DOHH2 (cell line): Measurements from ENCODE around the gene NUP85.

Experiments used
- H3F3A ChIP-seq: fragments of 200-600 bp; sonication (generic), shearing (Covaris generic); 2 replicates; pipeline ENCODE4 v1.6.0; 2016; ENCODE audit warnings: antibody characterized with exemption, mild to moderate bottlenecking; ENCODE audit not compliant: control insufficient read depth, insufficient read depth
- H3K27ac ChIP-seq: fragments of 200-600 bp; sonication (generic); 2 replicates; pipeline ENCODE4 v1.5.1; 2014; ENCODE audit warnings: low read depth, mild to moderate bottlenecking, low read length, moderate library complexity
- H3K27me3 ChIP-seq: fragments of 200-600 bp; sonication (generic); 2 replicates; pipeline ENCODE4 v1.6.1; 2014; ENCODE audit warnings: mild to moderate bottlenecking, low read length, mixed read lengths; ENCODE audit not compliant: control insufficient read depth
- H3K36me3 ChIP-seq: fragments of 200-600 bp; sonication (generic); 2 replicates; pipeline ENCODE4 v1.6.1; 2014; ENCODE audit warnings: mild to moderate bottlenecking, low read length, moderate library complexity, mixed read lengths; ENCODE audit not compliant: control insufficient read depth
- H3K4me1 ChIP-seq: fragments of 200-600 bp; sonication (generic); 2 replicates; pipeline ENCODE4 v1.6.1; 2014; ENCODE audit warnings: mild to moderate bottlenecking, low read length, mixed read lengths; ENCODE audit not compliant: control insufficient read depth
- H3K4me2 ChIP-seq: fragments of 200-600 bp; sonication (generic); 2 replicates; pipeline ENCODE4 v1.6.0; 2014; ENCODE audit warnings: mild to moderate bottlenecking, low read length, moderate library complexity
- H3K4me3 ChIP-seq: fragments of 200-600 bp; sonication (generic); 2 replicates; pipeline ENCODE4 v1.5.1; 2014; ENCODE audit warnings: mild to moderate bottlenecking, low read length, mixed read lengths
- H3K79me2 ChIP-seq: fragments of 200-600 bp; sonication (generic); 2 replicates; pipeline ENCODE4 v1.6.1; 2014; ENCODE audit warnings: mild to moderate bottlenecking, low read length, mixed read lengths; ENCODE audit not compliant: control insufficient read depth
- H3K9me2 ChIP-seq: fragments of 200-600 bp; sonication (generic); replicated peaks from 2 replicates; pipeline ENCODE4 v1.6.1; 2014; ENCODE audit warnings: mild to moderate bottlenecking, low read length, mixed read lengths; ENCODE audit not compliant: control insufficient read depth
- H3K9me3 ChIP-seq: fragments of 200-600 bp; sonication (generic); 2 replicates; pipeline ENCODE4 v1.6.1; 2014; ENCODE audit warnings: antibody characterized with exemption, low read length, mixed read lengths; ENCODE audit not compliant: control insufficient read depth, insufficient read depth
- H4K20me1 ChIP-seq: fragments of 200-600 bp; sonication (generic); 2 replicates; pipeline ENCODE4 v1.6.0; 2014; ENCODE audit warnings: low read depth, mild to moderate bottlenecking, antibody characterized with exemption, low read length, moderate library complexity; ENCODE audit not compliant: control insufficient read depth, insufficient read depth
- EZH2phosphoT487 ChIP-seq: fragments of 200-600 bp; sonication (generic); IDR thresholded peaks from 2 replicates; pipeline ENCODE4 v1.6.1; 2017; ENCODE audit warnings: borderline replicate concordance, mild to moderate bottlenecking, antibody characterized with exemption, low read length, moderate library complexity, mixed read lengths
- TF ChIP-seq, protein P1 (sequence below): fragments of 200-600 bp; sonication (generic); IDR thresholded peaks from one replicate; pipeline ENCODE4 v1.5.1; 2014; ENCODE audit warnings: antibody characterized with exemption, mild to moderate bottlenecking, low read depth, low read length; ENCODE audit not compliant: poor library complexity, severe bottlenecking

The NUP85 gene

DNA sequence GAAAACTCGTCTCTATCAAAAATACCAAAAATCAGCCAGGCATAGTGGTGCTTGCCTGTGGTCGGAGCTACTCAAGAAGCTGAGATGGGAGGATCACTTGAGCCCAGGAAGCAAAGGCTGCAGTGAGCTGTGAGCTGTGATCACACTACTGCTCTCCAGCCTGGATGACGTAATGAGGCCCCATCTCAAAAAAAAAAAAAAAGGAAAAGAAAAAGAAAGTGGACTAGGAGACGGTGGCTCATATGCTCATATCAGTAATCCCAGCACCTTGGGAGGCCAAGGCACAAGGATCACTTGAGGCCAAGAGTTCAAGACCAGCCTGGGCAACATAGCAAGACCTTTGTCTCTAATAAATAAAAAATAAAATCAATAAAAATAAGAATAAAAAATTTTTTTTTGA lies 13.9 kb upstream of the NUP85 start:
- Histone ChIP-seq H3K36me3 (no peaks in the 10 kb centered on the region), H3K4me3 (no peak overlapping the region), H3K27ac (no peak overlapping the region), H3K4me1 (no peaks in the 10 kb centered on the region), H3K9me3 (no peaks in the 10 kb centered on the region), H3K27me3 (0 out of 2 replicates have a peak, but pooled peaks cover 2% of the 10 kb centered on the region), H3K9me2 (no peaks in the 10 kb centered on the region), H3K4me2 (no peak overlapping the region), H3F3A (no peaks in the 10 kb centered on the region), H4K20me1 (no peaks in the 10 kb centered on the region), H3K79me2 (no peaks in the 10 kb centered on the region)
- no peak for TF ChIP-seq EZH2phosphoT487
- TF ChIP-seq, protein P1, sequence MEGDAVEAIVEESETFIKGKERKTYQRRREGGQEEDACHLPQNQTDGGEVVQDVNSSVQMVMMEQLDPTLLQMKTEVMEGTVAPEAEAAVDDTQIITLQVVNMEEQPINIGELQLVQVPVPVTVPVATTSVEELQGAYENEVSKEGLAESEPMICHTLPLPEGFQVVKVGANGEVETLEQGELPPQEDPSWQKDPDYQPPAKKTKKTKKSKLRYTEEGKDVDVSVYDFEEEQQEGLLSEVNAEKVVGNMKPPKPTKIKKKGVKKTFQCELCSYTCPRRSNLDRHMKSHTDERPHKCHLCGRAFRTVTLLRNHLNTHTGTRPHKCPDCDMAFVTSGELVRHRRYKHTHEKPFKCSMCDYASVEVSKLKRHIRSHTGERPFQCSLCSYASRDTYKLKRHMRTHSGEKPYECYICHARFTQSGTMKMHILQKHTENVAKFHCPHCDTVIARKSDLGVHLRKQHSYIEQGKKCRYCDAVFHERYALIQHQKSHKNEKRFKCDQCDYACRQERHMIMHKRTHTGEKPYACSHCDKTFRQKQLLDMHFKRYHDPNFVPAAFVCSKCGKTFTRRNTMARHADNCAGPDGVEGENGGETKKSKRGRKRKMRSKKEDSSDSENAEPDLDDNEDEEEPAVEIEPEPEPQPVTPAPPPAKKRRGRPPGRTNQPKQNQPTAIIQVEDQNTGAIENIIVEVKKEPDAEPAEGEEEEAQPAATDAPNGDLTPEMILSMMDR, result no peak

DNA sequence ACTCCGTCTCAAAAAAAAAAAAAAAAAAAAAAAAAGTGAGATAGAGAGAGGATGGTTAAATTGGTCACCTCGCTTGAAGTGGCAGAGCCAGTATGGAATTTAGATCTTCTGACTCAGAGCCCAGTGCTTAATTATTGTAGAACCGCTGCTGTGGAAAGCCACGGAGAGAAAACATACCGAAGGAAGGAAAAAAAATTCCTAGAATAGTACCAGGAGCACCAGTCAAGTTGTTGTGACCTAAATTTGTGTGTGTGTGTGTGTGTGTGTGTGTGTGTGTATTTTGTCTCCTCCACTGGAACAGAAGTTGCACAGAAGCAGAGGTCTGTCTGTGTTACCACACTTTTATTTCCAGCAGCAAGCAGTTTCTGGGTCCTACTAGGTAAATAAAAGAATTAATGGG lies 10.6 kb upstream of the NUP85 start:
- Histone ChIP-seq H3K9me2 (no peaks in the 10 kb centered on the region), H3K79me2 (no peaks in the 10 kb centered on the region), H3K27me3 (no peaks in the 10 kb centered on the region), H3K36me3 (no peaks in the 10 kb centered on the region), H3K4me3 (no peak overlapping the region), H3K4me1 (no peaks in the 10 kb centered on the region), H3K9me3 (no peaks in the 10 kb centered on the region), H3K4me2 (no peak overlapping the region), H4K20me1 (no peaks in the 10 kb centered on the region), H3F3A (no peaks in the 10 kb centered on the region), H3K27ac (no peak overlapping the region)
- TF ChIP-seq, protein P1, result no peak
- no peak for TF ChIP-seq EZH2phosphoT487

DNA sequence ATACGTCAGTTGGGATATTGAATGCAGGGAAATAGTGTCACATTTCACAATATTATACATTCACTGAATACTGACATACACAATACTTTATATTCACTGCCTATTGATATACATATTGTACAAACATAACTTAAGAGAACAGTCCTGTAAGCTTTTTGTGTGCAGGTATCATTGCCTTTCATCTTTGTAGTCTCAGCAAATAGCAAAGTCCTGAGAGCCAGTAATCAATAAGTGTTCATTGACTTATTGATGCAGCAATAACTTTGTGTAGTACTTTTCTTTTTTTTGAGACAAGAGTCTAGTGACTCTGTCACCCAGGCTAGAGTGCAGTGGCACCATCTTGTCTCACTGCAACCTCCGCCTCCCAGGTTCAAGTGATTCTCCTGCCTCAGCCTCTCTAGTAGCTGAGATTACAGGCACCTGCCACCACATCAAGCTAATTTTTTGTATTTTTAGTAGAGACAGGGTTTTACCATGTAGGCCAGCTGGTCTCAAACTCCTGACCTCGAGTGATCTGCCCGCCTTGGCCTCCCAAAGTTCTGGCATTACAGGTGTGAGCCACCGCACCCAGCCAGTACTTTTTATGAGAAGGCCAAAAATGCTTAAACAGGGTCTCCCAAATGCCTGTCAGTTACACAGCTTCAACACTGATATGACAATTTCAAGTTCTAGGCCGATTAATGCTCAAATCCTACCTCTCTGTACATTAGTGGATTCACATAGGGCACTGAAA lies 5.4 kb upstream of the NUP85 start:
- Histone ChIP-seq H3K9me3 (no peaks in the 10 kb centered on the region), H3K4me2 (no peak overlapping the region), H3F3A (peaks cover 2% of the 10 kb centered on the region; the same call in 1 of the 2 replicates), H3K4me3 (no peak overlapping the region), H3K27me3 (no peaks in the 10 kb centered on the region), H3K4me1 (peaks cover 7% of the 10 kb centered on the region), H3K27ac (no peak overlapping the region), H3K36me3 (no peaks in the 10 kb centered on the region), H3K9me2 (no peaks in the 10 kb centered on the region), H3K79me2 (peaks cover 11% of the 10 kb centered on the region), H4K20me1 (no peaks in the 10 kb centered on the region)
- TF ChIP-seq, protein P1, result no peak
